Naive thymus-derived CD4-positive, alpha-beta T cell (primary cell): ENCODE data around the gene HYAL1. TPM values are rescaled to one million over a fixed set of nuclear protein-coding genes. Genes with fewer than 3 reads are reported as not detected.
"Not testable (repeated sequence)": the region's sequence is repeated elsewhere in the genome, so short reads cannot be mapped to it uniquely, and the experiment has no call there.

Experiments used
- ATAC-seq: fragments of 150-1000 bp; cut with Tn5 transposase; 2 replicates; pipeline ENCODE4 v1.10.0; 2021; ENCODE audit warnings: mild to moderate bottlenecking, moderate library complexity
- CTCF ChIA-PET: fragments of 350-600 bp; sonication (Branson Sonifier 250); formaldehyde crosslinking; loops from one replicate; lab custom pipeline; 2021; ENCODE audit warnings: antibody characterized with exemption; lab: Charles Lee
- POLR2A ChIA-PET: fragments of 350-600 bp; sonication (Branson Sonifier 250); formaldehyde crosslinking; loops from one replicate; lab custom pipeline; 2021; ENCODE audit warnings: antibody characterized with exemption, inconsistent platforms; lab: Charles Lee
- DNase-seq, 9 donors: peaks; one replicate each; pipeline versions ENCODE4 v3.0.0 to v3.0.0-alpha.2; 2020 to 2022; ENCODE audit warnings: mixed read lengths in 1 of 9
- H3K27ac ChIP-seq: one replicate; pipeline ENCODE4 v1.7.0; 2013; ENCODE audit warnings: mild to moderate bottlenecking, low read depth, low read length, moderate library complexity
- H3K27me3 ChIP-seq, 2 donors: one replicate each; pipeline ENCODE4 v1.7.0; 2013; ENCODE audit warnings: low read length in 2 of 2, mild to moderate bottlenecking in 2 of 2, moderate library complexity in 2 of 2; ENCODE audit not compliant: control insufficient read depth in 2 of 2, insufficient read depth in 2 of 2
- H3K36me3 ChIP-seq, 3 experiments: 1 replicate in 2 of 3; 2 replicates in 1 of 3; pipeline ENCODE4 v1.7.0; 2013; ENCODE audit warnings: low read length in 3 of 3, mild to moderate bottlenecking in 3 of 3, moderate library complexity in 1 of 3; ENCODE audit not compliant: insufficient read depth in 3 of 3, control insufficient read depth in 2 of 3
- H3K4me1 ChIP-seq, 2 donors: one replicate each; pipeline ENCODE4 v1.7.0; 2013; ENCODE audit warnings: low read length in 2 of 2, mild to moderate bottlenecking in 2 of 2, moderate library complexity in 1 of 2; ENCODE audit not compliant: control insufficient read depth in 2 of 2, insufficient read depth in 2 of 2
- H3K4me3 ChIP-seq: 2 replicates; pipeline ENCODE4 v1.7.0; 2013; ENCODE audit warnings: mild to moderate bottlenecking, low read length
- H3K9me3 ChIP-seq, 3 experiments: 1 replicate in 2 of 3; 2 replicates in 1 of 3; pipeline ENCODE4 v1.7.0; 2013; ENCODE audit warnings: low read length in 3 of 3; ENCODE audit not compliant: control insufficient read depth in 2 of 3
- H3K27ac Mint-ChIP-seq, 9 donors: one replicate each; pipeline ENCODE4 v1.8.0; 2020 to 2022; ENCODE audit warnings: mixed read lengths in 9 of 9, mild to moderate bottlenecking in 8 of 9, moderate library complexity in 5 of 9, inconsistent platforms in 2 of 9
- H3K27me3 Mint-ChIP-seq, 5 donors: one replicate each; pipeline ENCODE4 v1.8.0; 2021 to 2022; ENCODE audit warnings: mixed read lengths in 5 of 5, mild to moderate bottlenecking in 1 of 5
- H3K36me3 Mint-ChIP-seq, 5 donors: one replicate each; pipeline ENCODE4 v1.8.0; 2020 to 2022; ENCODE audit warnings: mixed read lengths in 5 of 5, mild to moderate bottlenecking in 3 of 5, inconsistent platforms in 1 of 5
- H3K4me1 Mint-ChIP-seq, 7 donors: one replicate each; pipeline ENCODE4 v1.8.0; 2020 to 2022; ENCODE audit warnings: mixed read lengths in 7 of 7, mild to moderate bottlenecking in 3 of 7, inconsistent platforms in 1 of 7
- H3K4me3 Mint-ChIP-seq, 10 donors: one replicate each; pipeline ENCODE4 v1.8.0; 2020 to 2022; ENCODE audit warnings: mild to moderate bottlenecking in 10 of 10, mixed read lengths in 10 of 10, moderate library complexity in 6 of 10, inconsistent platforms in 2 of 10
- H3K9me3 Mint-ChIP-seq, 11 donors: one replicate each; pipeline ENCODE4 v1.8.0; 2020 to 2022; ENCODE audit warnings: mixed read lengths in 11 of 11, mild to moderate bottlenecking in 4 of 11, inconsistent platforms in 1 of 11, moderate library complexity in 1 of 11
- intact Hi-C, 2 donors: fragments of 100-400 bp; cut with micrococcal nuclease; formaldehyde crosslinking; loops; one replicate each; pipeline ENCODE4 v1.15.1; 2023
- polyA plus RNA-seq, 2 donors: library from polyadenylated mRNA; unstranded; fragments of 300-500 nt; fragmentation: Illumina TruSeq; gene quantifications; one replicate each; pipeline ENCODE4 v1.2.3, GENCODE V29; 2021
- total RNA-seq, 6 experiments: library from RNA in 5 of 6; stranded (reverse) in 5 of 6; gene quantifications; 1 replicate in 5 of 6; 2 replicates in 1 of 6; pipeline ENCODE4 v1.2.3 and lab custom pipeline; 2021 to 2026

HYAL1 gene
- total and polyA plus RNA-seq, 7 experiments from 2014 or later = 0.12 to 0.51 (median 0.28) TPM; not detected in 1

DNA sequence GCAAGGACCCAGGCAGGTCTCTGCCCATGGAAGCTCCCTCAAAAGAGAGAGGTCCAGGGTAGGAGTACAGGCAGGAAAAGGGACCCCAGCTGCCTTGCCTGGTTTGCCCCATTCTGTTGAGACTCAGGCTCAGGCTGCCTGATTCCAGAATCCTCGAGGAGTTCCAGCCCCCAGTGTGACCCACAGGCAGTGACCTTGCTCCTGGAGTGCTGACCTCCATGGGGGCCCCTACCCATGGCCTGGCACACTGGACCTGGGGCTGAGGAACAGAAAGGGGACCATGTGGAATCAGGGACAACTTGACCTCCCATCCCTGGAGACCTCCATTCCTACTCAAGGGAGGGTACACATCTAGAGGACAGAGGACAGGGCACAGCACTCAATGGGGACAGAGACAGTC, 37.8 kb downstream of the HYAL1 start:
- Mint-ChIP-seq H3K27ac (peak overlapping the region in 2 of 9 donors; percentile 21 to 29), H3K27me3 (peaks cover 0 to 30% (median 0%) of the 10 kb centered on the region in 5 donors), H3K36me3 (no peaks in the 10 kb centered on the region), H3K4me3 (no peak overlapping the region), H3K4me1 (peaks cover 0 to 5% (median 0%) of the 10 kb centered on the region in 7 donors), H3K9me3 (no peaks in the 10 kb centered on the region)
- ATAC-seq = no peak
- no peak overlapping the region for H3K27ac ChIP-seq
- H3K4me1 ChIP-seq = peaks cover 0 to 3% of the 10 kb centered on the region in 2 donors
- ChIA-PET CTCF (interaction anchor here (0.8 kb wide), 1 partner anchor 71 kb away, joined by 3 read pairs; no protein-coding TSS in a partner anchor), POLR2A (no interaction called here)
- H3K9me3 ChIP-seq = no peaks in the 10 kb centered on the region
- DNase-seq = no peak
- no peak overlapping the region for H3K4me3 ChIP-seq
- no peaks in the 10 kb centered on the region for H3K36me3 ChIP-seq
- intact Hi-C loops = no loop called here
- H3K27me3 ChIP-seq = no peaks in the 10 kb centered on the region

GRCh38 chr3:50264964-50265485, 38.3 kb downstream of the HYAL1 start:
- no peaks in the 10 kb centered on the region for H3K36me3 Mint-ChIP-seq
- no peaks in the 10 kb centered on the region for H3K9me3 ChIP-seq
- H3K27ac Mint-ChIP-seq = no peak overlapping the region
- ATAC-seq = no peak
- H3K4me1 ChIP-seq = peaks cover 0 to 6% of the 10 kb centered on the region in 2 donors
- no peak overlapping the region for H3K27ac ChIP-seq
- no peak overlapping the region for H3K4me3 ChIP-seq
- no peaks in the 10 kb centered on the region for H3K27me3 ChIP-seq
- no peak for DNase-seq
- no peaks in the 10 kb centered on the region for H3K9me3 Mint-ChIP-seq
- H3K27me3 Mint-ChIP-seq = peaks cover 0 to 30% (median 0%) of the 10 kb centered on the region in 5 donors
- intact Hi-C loops = no loop called here
- no peak overlapping the region for H3K4me3 Mint-ChIP-seq
- peaks cover 0 to 5% (median 0%) of the 10 kb centered on the region in 7 donors for H3K4me1 Mint-ChIP-seq
- ChIA-PET CTCF (interaction anchor here (0.6 to 0.8 kb wide), 2 partner anchors 71 to 165 kb away, joined by 3 to 6 read pairs; no protein-coding TSS in a partner anchor), POLR2A (no interaction called here)
- H3K36me3 ChIP-seq = no peaks in the 10 kb centered on the region

- no peaks in the 10 kb centered on the region for H3K36me3 Mint-ChIP-seq
- intact Hi-C loops = no loop called here
- H3K9me3 ChIP-seq = no peaks in the 10 kb centered on the region
Measured at GRCh38 chr3:50264383-50264963, 38.9 kb downstream of the HYAL1 start.

GRCh38 chr3:50263478-50264382, 39.6 kb downstream of the HYAL1 start:
- H3K36me3 Mint-ChIP-seq = no peaks in the 10 kb centered on the region
- POLR2A ChIA-PET = interaction anchor here (0.6 to 0.7 kb wide), 2 partner anchors 40 to 70 kb away, joined by 3 to 5 read pairs; no protein-coding TSS in a partner anchor
- Histone ChIP-seq H3K36me3 (peaks cover 0 to 8% (median 0%) of the 10 kb centered on the region in 3 experiments), H3K27me3 (no peaks in the 10 kb centered on the region), H3K4me3 (no peak overlapping the region), H3K4me1 (peaks cover 6% of the 10 kb centered on the region in 2 donors), H3K27ac (no peak overlapping the region), H3K9me3 (no peaks in the 10 kb centered on the region)
- CTCF ChIA-PET = interaction anchor here (0.6 to 1.4 kb wide), 5 partner anchors 17 to 359 kb away, joined by 3 to 6 read pairs (median 4); partner anchors contain the start of gene IFRD2
- intact Hi-C loops = no loop called here
- ATAC-seq = no peak
- H3K27ac Mint-ChIP-seq = no peak overlapping the region
- H3K4me1 Mint-ChIP-seq = peaks cover 0 to 12% (median 3%) of the 10 kb centered on the region in 7 donors
- DNase-seq = no peak
- H3K27me3 Mint-ChIP-seq = peaks cover 0 to 28% (median 0%) of the 10 kb centered on the region in 5 donors
- H3K4me3 Mint-ChIP-seq = no peak overlapping the region
- H3K9me3 Mint-ChIP-seq = no peaks in the 10 kb centered on the region

More at GRCh38 chr3:50264383-50264963, 38.9 kb downstream of the HYAL1 start:
- Mint-ChIP-seq H3K27me3 (peaks cover 0 to 30% (median 0%) of the 10 kb centered on the region in 5 donors), H3K4me3 (no peak overlapping the region), H3K4me1 (peaks cover 0 to 8% (median 3%) of the 10 kb centered on the region in 7 donors), H3K27ac (no peak overlapping the region), H3K9me3 (no peaks in the 10 kb centered on the region)
- H3K36me3 ChIP-seq = peaks cover 0 to under 1% (median 0%) of the 10 kb centered on the region in 3 experiments
- H3K4me3 ChIP-seq = no peak overlapping the region
- no peaks in the 10 kb centered on the region for H3K27me3 ChIP-seq
- DNase-seq (no peak), ATAC-seq (no peak)
- POLR2A ChIA-PET = interaction anchor here (0.6 kb wide), 1 partner anchor 41 kb away, joined by 5 read pairs; no protein-coding TSS in a partner anchor
- no peak overlapping the region for H3K27ac ChIP-seq
- CTCF ChIA-PET = interaction anchor here (0.6 to 1.4 kb wide), 4 partner anchors 28 to 358 kb away, joined by 3 to 6 read pairs (median 4); partner anchors contain the start of gene IFRD2
- peaks cover 4 to 6% of the 10 kb centered on the region in 2 donors for H3K4me1 ChIP-seq

- no peak overlapping the region for H3K4me3 ChIP-seq
- Mint-ChIP-seq H3K4me1 (peaks cover 0 to 12% (median 3%) of the 10 kb centered on the region in 7 donors), H3K4me3 (no peak overlapping the region), H3K27ac (no peak overlapping the region), H3K9me3 (no peaks in the 10 kb centered on the region), H3K36me3 (peaks cover 0 to 5% (median 0%) of the 10 kb centered on the region in 5 donors), H3K27me3 (peaks cover 0 to 19% (median 0%) of the 10 kb centered on the region in 5 donors)
- intact Hi-C loops = no loop called here
- ChIA-PET POLR2A (interaction anchor here (0.7 kb wide), 1 partner anchor 71 kb away, joined by 3 read pairs; no protein-coding TSS in a partner anchor), CTCF (interaction anchor here (0.6 to 1.4 kb wide), 4 partner anchors 16 to 71 kb away, joined by 3 to 6 read pairs (median 4); partner anchors contain the start of gene IFRD2)
- no peaks in the 10 kb centered on the region for H3K27me3 ChIP-seq
- peaks cover 6% of the 10 kb centered on the region in 2 donors for H3K4me1 ChIP-seq
- ATAC-seq = no peak
- H3K9me3 ChIP-seq = no peaks in the 10 kb centered on the region
- no peak overlapping the region for H3K27ac ChIP-seq
- no peak for DNase-seq
- peaks cover 0 to 18% (median 0%) of the 10 kb centered on the region in 3 experiments for H3K36me3 ChIP-seq
Measured at GRCh38 chr3:50262778-50263177, 40.6 kb downstream of the HYAL1 start.

DNA sequence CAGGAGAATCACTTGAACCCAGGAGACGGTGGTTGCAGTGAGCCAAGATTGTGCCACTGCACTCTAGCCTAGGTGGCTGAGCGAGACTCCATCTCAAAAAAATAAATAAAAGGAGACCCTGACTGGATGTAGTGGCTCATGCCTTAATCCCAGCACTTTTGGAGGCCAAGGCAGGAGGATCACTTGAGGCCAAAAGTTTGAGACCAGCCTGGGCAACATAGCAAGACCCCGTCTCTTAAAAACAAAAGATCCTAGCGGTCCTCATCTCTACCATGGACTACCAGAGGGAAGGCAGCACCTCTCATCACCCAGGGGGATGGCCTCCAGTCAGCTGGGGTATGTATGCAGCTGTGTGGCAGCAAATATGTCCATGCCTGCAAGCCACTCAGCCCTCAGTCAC, 41.2 kb downstream of the HYAL1 start:
- intact Hi-C loops, H3K9me3 ChIP-seq, POLR2A ChIA-PET, H3K27ac Mint-ChIP-seq, H3K4me3 ChIP-seq, H3K4me1 ChIP-seq, DNase-seq, H3K9me3 Mint-ChIP-seq, H3K27me3 ChIP-seq, ATAC-seq, H3K4me3 Mint-ChIP-seq, H3K27ac ChIP-seq: not testable (repeated sequence)
- CTCF ChIA-PET = interaction anchor here (0.9 kb wide), 1 partner anchor 70 kb away, joined by 3 read pairs; no protein-coding TSS in a partner anchor
- Mint-ChIP-seq H3K27me3 (peaks cover 0 to 14% (median 0%) of the 10 kb centered on the region in 5 donors), H3K36me3 (peaks cover 0 to 10% (median 0%) of the 10 kb centered on the region in 5 donors), H3K4me1 (peaks cover 0 to 12% (median 4%) of the 10 kb centered on the region in 7 donors)
- H3K36me3 ChIP-seq = peaks cover under 1 to 23% (median 5%) of the 10 kb centered on the region in 3 experiments
